Gastroesophageal sphincter (tissue), 3 donors: Measurements from ENCODE around the gene LINC00305.

Experiments used
- POLR2AphosphoS5 ChIP-seq: sonication (generic); formaldehyde crosslinking; IDR thresholded peaks from one replicate; pipeline ENCODE4 v1.6.1; 2017; ENCODE audit warnings: antibody characterized with exemption
- TF ChIP-seq, protein P1 (sequence below), 4 experiments: fragments of 200-600 bp in 2 of 4; fragments of 450-650 bp in 2 of 4; sonication (generic) in 1 of 4; IDR thresholded peaks; one replicate each; pipeline ENCODE4 v1.5.1; 2017 to 2019; ENCODE audit warnings: antibody characterized with exemption in 4 of 4, mild to moderate bottlenecking in 2 of 4, moderate library complexity in 2 of 4

DNA sequence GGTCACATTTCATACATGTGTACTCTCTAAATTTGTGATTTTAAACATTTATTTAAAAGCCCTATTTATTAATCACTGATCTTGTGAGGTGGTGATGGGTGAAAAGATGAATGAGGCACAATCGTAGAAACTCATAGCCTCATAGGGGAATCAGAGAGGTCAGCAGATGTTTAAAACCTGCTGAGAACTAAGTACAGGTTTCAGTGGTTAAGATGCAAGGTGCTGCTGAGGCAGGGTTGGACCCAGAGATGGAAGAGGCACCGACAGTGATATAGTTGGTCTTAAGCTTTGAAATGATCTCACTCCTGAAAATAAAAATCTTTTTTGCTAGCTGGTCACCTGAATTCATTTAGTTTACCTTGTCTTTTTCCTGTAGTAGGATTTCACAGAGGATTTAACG lies 49.6 kb downstream of the LINC00305 start:
- no peak for TF ChIP-seq POLR2AphosphoS5
- TF ChIP-seq, protein P1, sequence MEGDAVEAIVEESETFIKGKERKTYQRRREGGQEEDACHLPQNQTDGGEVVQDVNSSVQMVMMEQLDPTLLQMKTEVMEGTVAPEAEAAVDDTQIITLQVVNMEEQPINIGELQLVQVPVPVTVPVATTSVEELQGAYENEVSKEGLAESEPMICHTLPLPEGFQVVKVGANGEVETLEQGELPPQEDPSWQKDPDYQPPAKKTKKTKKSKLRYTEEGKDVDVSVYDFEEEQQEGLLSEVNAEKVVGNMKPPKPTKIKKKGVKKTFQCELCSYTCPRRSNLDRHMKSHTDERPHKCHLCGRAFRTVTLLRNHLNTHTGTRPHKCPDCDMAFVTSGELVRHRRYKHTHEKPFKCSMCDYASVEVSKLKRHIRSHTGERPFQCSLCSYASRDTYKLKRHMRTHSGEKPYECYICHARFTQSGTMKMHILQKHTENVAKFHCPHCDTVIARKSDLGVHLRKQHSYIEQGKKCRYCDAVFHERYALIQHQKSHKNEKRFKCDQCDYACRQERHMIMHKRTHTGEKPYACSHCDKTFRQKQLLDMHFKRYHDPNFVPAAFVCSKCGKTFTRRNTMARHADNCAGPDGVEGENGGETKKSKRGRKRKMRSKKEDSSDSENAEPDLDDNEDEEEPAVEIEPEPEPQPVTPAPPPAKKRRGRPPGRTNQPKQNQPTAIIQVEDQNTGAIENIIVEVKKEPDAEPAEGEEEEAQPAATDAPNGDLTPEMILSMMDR (IDR thresholded peaks at IDR 0.05): no peak
